Upper lobe of left lung (tissue), 4 donors: ENCODE data around the gene B4GALT1.

Experiments used
- EP300 ChIP-seq, 4 donors: sonication (generic); formaldehyde crosslinking; IDR thresholded peaks; one replicate each; pipeline ENCODE4 v1.5.1; 2017; ENCODE audit warnings: antibody characterized with exemption in 4 of 4, control low read depth in 2 of 4
- POLR2A ChIP-seq, 4 donors: fragments of 450-650 bp; IDR thresholded peaks; one replicate each; pipeline ENCODE4 v1.5.1; 2016 to 2017; ENCODE audit warnings: antibody characterized with exemption in 4 of 4, mild to moderate bottlenecking in 2 of 4
- POLR2AphosphoS5 ChIP-seq, 2 donors: sonication (generic); formaldehyde crosslinking; IDR thresholded peaks; one replicate each; pipeline ENCODE4 v1.5.1; 2017; ENCODE audit warnings: antibody characterized with exemption in 2 of 2
- TF ChIP-seq, protein P1 (sequence below), 6 experiments: fragments of 450-650 bp in 4 of 6; fragments of 200-600 bp in 2 of 6; sonication (generic) in 2 of 6; IDR thresholded peaks; one replicate each; pipeline ENCODE4 v1.5.1; 2016 to 2019; ENCODE audit warnings: antibody characterized with exemption in 6 of 6

DNA sequence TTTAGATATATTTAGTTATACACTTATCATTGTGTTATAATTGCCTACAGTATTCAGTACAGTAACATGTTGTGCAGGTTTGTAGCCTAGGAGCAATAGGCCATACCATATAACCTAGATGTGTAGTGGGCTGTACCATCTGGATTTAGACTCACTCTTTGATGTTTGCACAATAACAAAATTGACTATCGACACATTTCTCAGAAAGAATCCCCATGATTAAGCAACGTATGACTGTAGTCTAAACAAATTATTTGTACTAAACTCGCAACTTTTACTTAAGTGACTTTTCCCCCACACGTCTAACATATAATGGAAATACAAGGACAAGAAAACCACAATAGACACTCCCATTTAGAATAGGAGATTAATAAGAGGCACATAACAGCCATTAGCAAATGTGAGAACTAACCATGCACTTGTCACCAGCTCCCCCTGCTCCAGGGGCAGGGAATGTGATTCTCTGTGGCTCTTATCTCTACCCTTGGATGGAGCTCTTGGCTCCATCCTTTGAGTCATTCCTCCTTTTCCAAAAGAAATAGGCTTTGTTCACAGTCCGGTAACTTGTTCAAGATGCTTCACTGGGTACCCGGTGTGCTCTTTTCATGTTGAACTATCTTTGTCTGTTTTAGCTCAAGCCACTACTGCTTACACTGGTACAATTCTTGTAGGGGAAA is 8.7 kb upstream of the B4GALT1 start:
- TF ChIP-seq, protein P1, sequence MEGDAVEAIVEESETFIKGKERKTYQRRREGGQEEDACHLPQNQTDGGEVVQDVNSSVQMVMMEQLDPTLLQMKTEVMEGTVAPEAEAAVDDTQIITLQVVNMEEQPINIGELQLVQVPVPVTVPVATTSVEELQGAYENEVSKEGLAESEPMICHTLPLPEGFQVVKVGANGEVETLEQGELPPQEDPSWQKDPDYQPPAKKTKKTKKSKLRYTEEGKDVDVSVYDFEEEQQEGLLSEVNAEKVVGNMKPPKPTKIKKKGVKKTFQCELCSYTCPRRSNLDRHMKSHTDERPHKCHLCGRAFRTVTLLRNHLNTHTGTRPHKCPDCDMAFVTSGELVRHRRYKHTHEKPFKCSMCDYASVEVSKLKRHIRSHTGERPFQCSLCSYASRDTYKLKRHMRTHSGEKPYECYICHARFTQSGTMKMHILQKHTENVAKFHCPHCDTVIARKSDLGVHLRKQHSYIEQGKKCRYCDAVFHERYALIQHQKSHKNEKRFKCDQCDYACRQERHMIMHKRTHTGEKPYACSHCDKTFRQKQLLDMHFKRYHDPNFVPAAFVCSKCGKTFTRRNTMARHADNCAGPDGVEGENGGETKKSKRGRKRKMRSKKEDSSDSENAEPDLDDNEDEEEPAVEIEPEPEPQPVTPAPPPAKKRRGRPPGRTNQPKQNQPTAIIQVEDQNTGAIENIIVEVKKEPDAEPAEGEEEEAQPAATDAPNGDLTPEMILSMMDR (IDR thresholded peaks at IDR 0.05), result no peak
- no peak for TF ChIP-seq POLR2A (IDR thresholded peaks at IDR 0.05)
- no peak for TF ChIP-seq POLR2AphosphoS5 (IDR thresholded peaks at IDR 0.05)
- TF ChIP-seq EP300 (IDR thresholded peaks at IDR 0.05), result no peak
